Adipocyte (in vitro differentiated cells): ENCODE data around the gene PRKN.

ENCODE experiments used
- DNase-seq: peaks from one replicate; pipeline ENCODE4 v3.0.0-alpha.2; 2015; ENCODE audit warnings: low read depth
- H3K27me3 ChIP-seq: replicated peaks from 2 replicates; pipeline ENCODE4 v1.7.0; 2013; ENCODE audit warnings: mild to moderate bottlenecking, low read length, moderate library complexity; ENCODE audit not compliant: control insufficient read depth, insufficient read depth
- H3K36me3 ChIP-seq: 2 replicates; pipeline ENCODE4 v1.7.0; 2013; ENCODE audit warnings: low read length, mild to moderate bottlenecking, moderate library complexity; ENCODE audit not compliant: control insufficient read depth, insufficient read depth, severe bottlenecking
- H3K4me1 ChIP-seq: 2 replicates; pipeline ENCODE4 v1.7.0; 2013; ENCODE audit warnings: mild to moderate bottlenecking, low read length, moderate library complexity; ENCODE audit not compliant: control insufficient read depth, insufficient read depth
- H3K4me3 ChIP-seq: 2 replicates; pipeline ENCODE4 v1.7.0; 2013; ENCODE audit warnings: mild to moderate bottlenecking, low read length, moderate library complexity
- H3K9ac ChIP-seq: 2 replicates; pipeline ENCODE4 v1.7.0; 2013; ENCODE audit warnings: mild to moderate bottlenecking, low read length, moderate library complexity
- H3K9me3 ChIP-seq: 2 replicates; pipeline ENCODE4 v1.7.0; 2013; ENCODE audit warnings: mild to moderate bottlenecking, low read length, moderate library complexity; ENCODE audit not compliant: control insufficient read depth

PRKN gene

GRCh38 chr6:161578478-161578877 is 1149.1 kb downstream of the PRKN start:
- Histone ChIP-seq H3K36me3 (no peaks in the 10 kb centered on the region), H3K9ac (no peak overlapping the region), H3K4me1 (no peaks in the 10 kb centered on the region), H3K4me3 (no peak overlapping the region), H3K9me3 (no peaks in the 10 kb centered on the region), H3K27me3 (no peaks in the 10 kb centered on the region)
- no peak for DNase-seq

GRCh38 chr6:161575523-161576254 is 1151.9 kb downstream of the PRKN start:
- no peaks in the 10 kb centered on the region for H3K4me1 ChIP-seq
- DNase-seq = no peak
- no peaks in the 10 kb centered on the region for H3K9me3 ChIP-seq
- no peak overlapping the region for H3K4me3 ChIP-seq
- H3K36me3 ChIP-seq = no peaks in the 10 kb centered on the region
- H3K9ac ChIP-seq = no peak overlapping the region
- H3K27me3 ChIP-seq = no peaks in the 10 kb centered on the region

- Histone ChIP-seq H3K9me3 (no peaks in the 10 kb centered on the region), H3K9ac (no peak overlapping the region)
Measured at GRCh38 chr6:161568885-161569456, 1158.6 kb downstream of the PRKN start.

GRCh38 chr6:161564952-161565351 is 1162.6 kb downstream of the PRKN start:
- DNase-seq = no peak
- Histone ChIP-seq H3K27me3 (no peaks in the 10 kb centered on the region), H3K4me3 (no peak overlapping the region), H3K36me3 (no peaks in the 10 kb centered on the region), H3K4me1 (no peaks in the 10 kb centered on the region), H3K9me3 (peaks cover 3% of the 10 kb centered on the region), H3K9ac (no peak overlapping the region)

More at GRCh38 chr6:161568885-161569456, 1158.6 kb downstream of the PRKN start:
- DNase-seq = no peak
- H3K4me3 ChIP-seq = no peak overlapping the region
- H3K36me3 ChIP-seq = no peaks in the 10 kb centered on the region
- no peaks in the 10 kb centered on the region for H3K27me3 ChIP-seq
- H3K4me1 ChIP-seq = no peaks in the 10 kb centered on the region

GRCh38 chr6:161561908-161562307 is 1165.7 kb downstream of the PRKN start:
- H3K9ac ChIP-seq = no peak overlapping the region
- H3K36me3 ChIP-seq = no peaks in the 10 kb centered on the region
- H3K4me3 ChIP-seq = no peak overlapping the region
- no peak for DNase-seq
- H3K4me1 ChIP-seq = no peaks in the 10 kb centered on the region
- peaks cover 3% of the 10 kb centered on the region for H3K9me3 ChIP-seq
- H3K27me3 ChIP-seq = no peaks in the 10 kb centered on the region

GRCh38 chr6:161557333-161558107 is 1170.0 kb downstream of the PRKN start:
- Histone ChIP-seq H3K9ac (no peak overlapping the region), H3K36me3 (no peaks in the 10 kb centered on the region), H3K9me3 (peaks cover 32% of the 10 kb centered on the region), H3K4me1 (no peaks in the 10 kb centered on the region), H3K27me3 (no peaks in the 10 kb centered on the region), H3K4me3 (no peak overlapping the region)
- no peak for DNase-seq

GRCh38 chr6:161554883-161555282 is 1172.7 kb downstream of the PRKN start:
- Histone ChIP-seq H3K27me3 (no peaks in the 10 kb centered on the region), H3K9me3 (peaks cover 29% of the 10 kb centered on the region), H3K9ac (no peak overlapping the region), H3K4me1 (no peaks in the 10 kb centered on the region), H3K36me3 (no peaks in the 10 kb centered on the region), H3K4me3 (peak overlapping the region; percentile 47)
- no peak for DNase-seq

DNA sequence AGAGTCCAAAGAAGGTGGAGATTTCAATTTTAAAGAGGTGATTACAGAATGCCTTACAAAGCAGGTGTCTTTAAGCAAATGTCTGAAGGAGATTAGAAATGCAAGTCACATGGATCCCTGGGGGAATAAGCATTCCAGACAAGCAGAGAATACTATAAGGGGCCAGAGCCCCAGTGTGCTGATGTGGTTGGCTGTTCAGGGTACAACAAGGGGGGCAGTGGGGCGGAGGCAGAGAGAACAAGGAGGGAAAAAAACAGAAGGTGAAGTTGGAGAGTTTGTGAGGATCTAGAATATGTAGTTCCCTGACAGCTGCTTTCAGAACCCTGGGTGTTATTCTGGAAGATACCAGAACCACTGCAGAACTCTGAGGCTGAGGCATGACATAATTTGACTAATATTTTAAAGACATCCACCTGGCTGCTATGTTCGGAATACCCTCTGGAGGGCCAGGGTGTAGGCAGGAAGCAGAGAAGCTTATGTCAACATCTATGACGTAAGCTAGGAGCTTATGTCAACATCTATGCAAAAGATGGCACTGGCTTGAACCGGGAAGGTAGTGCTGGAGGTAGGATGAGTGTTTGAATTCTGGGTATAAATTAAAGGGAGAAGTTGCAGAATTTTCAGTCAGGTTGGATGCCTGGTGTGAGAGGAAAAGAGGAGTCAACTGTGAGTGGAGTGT is 1177.5 kb downstream of the PRKN start:
- no peak overlapping the region for H3K4me3 ChIP-seq
- H3K9me3 ChIP-seq = peaks cover 20% of the 10 kb centered on the region
- no peak for DNase-seq
- peaks cover 9% of the 10 kb centered on the region for H3K4me1 ChIP-seq
- no peaks in the 10 kb centered on the region for H3K27me3 ChIP-seq
- no peak overlapping the region for H3K9ac ChIP-seq
- H3K36me3 ChIP-seq = no peaks in the 10 kb centered on the region

- Histone ChIP-seq H3K4me3 (no peak overlapping the region), H3K36me3 (no peaks in the 10 kb centered on the region), H3K9ac (no peak overlapping the region), H3K4me1 (peaks cover 9% of the 10 kb centered on the region), H3K9me3 (peaks cover 7% of the 10 kb centered on the region), H3K27me3 (no peaks in the 10 kb centered on the region)
- no peak for DNase-seq
Measured at GRCh38 chr6:161548713-161549296, 1178.8 kb downstream of the PRKN start.

DNA sequence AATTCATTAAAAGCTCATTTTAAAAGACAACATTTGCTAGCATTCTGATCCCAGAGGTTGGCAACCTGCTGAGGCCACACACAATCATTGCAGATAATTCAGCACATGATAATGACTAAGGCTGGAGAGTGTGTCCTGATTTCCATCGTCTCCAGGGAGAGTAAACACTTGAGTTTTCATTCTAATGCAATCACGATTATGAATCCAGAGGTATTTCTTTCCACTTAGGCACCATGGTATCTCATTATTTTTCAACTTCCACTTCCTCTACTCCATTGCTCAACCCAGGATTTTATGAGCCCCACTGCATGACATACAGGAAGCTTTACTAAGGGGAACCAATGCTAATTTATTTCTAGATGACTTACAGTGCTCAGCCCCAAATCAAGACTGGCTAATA is 1179.9 kb downstream of the PRKN start:
- no peaks in the 10 kb centered on the region for H3K9me3 ChIP-seq

GRCh38 chr6:161546632-161547031 is 1180.9 kb downstream of the PRKN start:
- Histone ChIP-seq H3K9ac (no peak overlapping the region), H3K4me3 (no peak overlapping the region), H3K4me1 (peaks cover 9% of the 10 kb centered on the region), H3K36me3 (no peaks in the 10 kb centered on the region), H3K27me3 (no peaks in the 10 kb centered on the region), H3K9me3 (no peaks in the 10 kb centered on the region)
- DNase-seq = no peak

More for the DNA sequence above, 1179.9 kb downstream of the PRKN start:
- H3K27me3 ChIP-seq = no peaks in the 10 kb centered on the region
- H3K4me1 ChIP-seq = peaks cover 9% of the 10 kb centered on the region
- no peak overlapping the region for H3K9ac ChIP-seq
- H3K36me3 ChIP-seq = no peaks in the 10 kb centered on the region
- H3K4me3 ChIP-seq = no peak overlapping the region
- no peak for DNase-seq
